ENCODE measurements around the gene ZDHHC14. TPM values are rescaled to one million over a fixed set of nuclear protein-coding genes. Genes with fewer than 3 reads are reported as not detected.
"Not testable (repeated sequence)": the region's sequence is repeated elsewhere in the genome, so short reads cannot be mapped to it uniquely, and the experiment has no call there.

Gene ZDHHC14
- total RNA-seq, 1 donor from 2014 or later: 1.8 TPM

GRCh38 chr6:157386454-157386853 lies 5.5 kb downstream of the ZDHHC14 start:
- DNase-seq (ENCODE audit: low read depth): no peak
- H3K4me3 ChIP-seq (ENCODE audit: low read depth, low read length): no peak overlapping the region
- H3K27me3 ChIP-seq (ENCODE audit: control insufficient read depth, insufficient read depth, low read length): no peaks in the 10 kb centered on the region
- no peak for FAIRE-seq
- H3K36me3 ChIP-seq (ENCODE audit: control insufficient read depth, insufficient read depth, low read length): no peaks in the 10 kb centered on the region
- TF ChIP-seq CTCF (IDR thresholded peaks at IDR 0.05; ENCODE audit: insufficient read depth, low read length, severe bottlenecking): no peak

- Histone ChIP-seq H3K27me3 (ENCODE audit: control insufficient read depth, insufficient read depth, low read length) (no peaks in the 10 kb centered on the region), H3K36me3 (ENCODE audit: control insufficient read depth, insufficient read depth, low read length) (no peaks in the 10 kb centered on the region), H3K4me3 (ENCODE audit: low read depth, low read length) (no peak overlapping the region)
- DNase-seq (ENCODE audit: low read depth) (no peak), FAIRE-seq (no peak)
- TF ChIP-seq CTCF (IDR thresholded peaks at IDR 0.05; ENCODE audit: insufficient read depth, low read length, severe bottlenecking): no peak
These were observed 7.9 kb downstream of the ZDHHC14 start for GRCh38 chr6:157388924-157389323.

GRCh38 chr6:157390273-157391060 lies 9.5 kb downstream of the ZDHHC14 start:
- FAIRE-seq (no peak), DNase-seq (ENCODE audit: low read depth) (no peak)
- no peaks in the 10 kb centered on the region for H3K36me3 ChIP-seq (ENCODE audit: control insufficient read depth, insufficient read depth, low read length)
- H3K4me3 ChIP-seq (ENCODE audit: low read depth, low read length): no peak overlapping the region
- no peak for TF ChIP-seq CTCF (IDR thresholded peaks at IDR 0.05; ENCODE audit: insufficient read depth, low read length, severe bottlenecking)
- H3K27me3 ChIP-seq (ENCODE audit: control insufficient read depth, insufficient read depth, low read length): no peaks in the 10 kb centered on the region

GRCh38 chr6:157392927-157393668 lies 12.1 kb downstream of the ZDHHC14 start:
- no peak for DNase-seq (ENCODE audit: low read depth)
- no peak overlapping the region for H3K4me3 ChIP-seq (ENCODE audit: low read depth, low read length)
- no peaks in the 10 kb centered on the region for H3K36me3 ChIP-seq (ENCODE audit: control insufficient read depth, insufficient read depth, low read length)
- no peak for TF ChIP-seq CTCF (IDR thresholded peaks at IDR 0.05; ENCODE audit: insufficient read depth, low read length, severe bottlenecking)
- FAIRE-seq: no peak
- no peaks in the 10 kb centered on the region for H3K27me3 ChIP-seq (ENCODE audit: control insufficient read depth, insufficient read depth, low read length)

- TF ChIP-seq CTCF (IDR thresholded peaks at IDR 0.05; ENCODE audit: insufficient read depth, low read length, severe bottlenecking): no peak
- no peak for DNase-seq (ENCODE audit: low read depth)
- no peaks in the 10 kb centered on the region for H3K27me3 ChIP-seq (ENCODE audit: control insufficient read depth, insufficient read depth, low read length)
- FAIRE-seq: no peak
- no peak overlapping the region for H3K4me3 ChIP-seq (ENCODE audit: low read depth, low read length)
- no peaks in the 10 kb centered on the region for H3K36me3 ChIP-seq (ENCODE audit: control insufficient read depth, insufficient read depth, low read length)
These were observed 12.8 kb downstream of the ZDHHC14 start for GRCh38 chr6:157393669-157394327.

- FAIRE-seq; DNase-seq (ENCODE audit: low read depth): not testable (repeated sequence)
These were observed 14.2 kb downstream of the ZDHHC14 start for GRCh38 chr6:157395199-157395598.

More at GRCh38 chr6:157395199-157395598, 14.2 kb downstream of the ZDHHC14 start:
- H3K27me3 ChIP-seq (ENCODE audit: control insufficient read depth, insufficient read depth, low read length); H3K36me3 ChIP-seq (ENCODE audit: control insufficient read depth, insufficient read depth, low read length); H3K4me3 ChIP-seq (ENCODE audit: low read depth, low read length): not testable (repeated sequence)

Measured in bronchial epithelial cell (primary cell).